Spleen (tissue), 11 donors: ENCODE results near the gene LPP. TPM values are rescaled to one million over a fixed set of nuclear protein-coding genes. Genes with fewer than 3 reads are reported as not detected.
A peak's percentile ranks its signal among the peaks of the same experiment; 100 is the strongest.

Experiments
- DNase-seq: peaks from one replicate; pipeline ENCODE4 v3.0.0-alpha.2; 2020
- H3K27ac ChIP-seq, 8 donors: fragments of 200-600 bp; sonication (generic) in 7 of 8; 1 replicate in 4 of 8; 2 replicates in 4 of 8; pipeline versions ENCODE4 v1.5.0 to v1.8.0; 2016 to 2021; ENCODE audit warnings: inconsistent platforms in 4 of 8, mild to moderate bottlenecking in 4 of 8, moderate library complexity in 1 of 8
- H3K27me3 ChIP-seq, 7 donors: fragments of 200-600 bp; sonication (generic) in 6 of 7; replicated peaks in 1 of 7; 1 replicate in 4 of 7; 2 replicates in 3 of 7; pipeline versions ENCODE4 v1.5.0 to v1.8.0; 2016 to 2021; ENCODE audit warnings: inconsistent platforms in 3 of 7, mild to moderate bottlenecking in 1 of 7
- H3K36me3 ChIP-seq, 6 donors: fragments of 200-600 bp; sonication (generic) in 5 of 6; 1 replicate in 4 of 6; 2 replicates in 2 of 6; pipeline versions ENCODE4 v1.5.0 to v1.8.0; 2016 to 2021; ENCODE audit warnings: inconsistent platforms in 2 of 6
- H3K4me1 ChIP-seq, 6 donors: fragments of 200-600 bp; sonication (generic) in 5 of 6; 1 replicate in 3 of 6; 2 replicates in 3 of 6; pipeline versions ENCODE4 v1.5.0 to v1.8.0; 2016 to 2021; ENCODE audit warnings: inconsistent platforms in 3 of 6
- H3K4me3 ChIP-seq, 8 donors: fragments of 200-600 bp; sonication (generic) in 7 of 8; 1 replicate in 4 of 8; 2 replicates in 4 of 8; pipeline versions ENCODE4 v1.5.0 to v1.8.0; 2016 to 2021; ENCODE audit warnings: inconsistent platforms in 4 of 8, mild to moderate bottlenecking in 4 of 8, moderate library complexity in 2 of 8
- H3K9me3 ChIP-seq, 8 donors: fragments of 200-600 bp; sonication (generic) in 7 of 8; 1 replicate in 4 of 8; 2 replicates in 4 of 8; pipeline versions ENCODE4 v1.5.0 to v1.8.0; 2016 to 2021; ENCODE audit warnings: inconsistent platforms in 4 of 8
- POLR2A ChIP-seq, 3 donors: fragments of 450-650 bp; IDR thresholded peaks; one replicate each; pipeline ENCODE4 v1.5.1; 2017; ENCODE audit warnings: antibody characterized with exemption in 3 of 3, mild to moderate bottlenecking in 1 of 3
- POLR2AphosphoS5 ChIP-seq, 3 donors: sonication (generic); formaldehyde crosslinking; IDR thresholded peaks; one replicate each; pipeline ENCODE4 v1.5.1; 2017; ENCODE audit warnings: antibody characterized with exemption in 3 of 3
- WGBS, 5 donors: extraction: QIAGEN DNeasy Blood & Tissue Kit in 3 of 5; methylation state at CpG; one replicate each; pipeline versions ENCODE4 v1.1.5 to v1.1.7; 2013 to 2018; 5-methylcytosine and 5-hydroxymethylcytosine counted together
- intact Hi-C: fragments of 100-400 bp; cut with DNase I; formaldehyde crosslinking; loops from one replicate; pipeline ENCODE4 v1.15.0; 2023; ENCODE audit warnings: low total_unique reads
- polyA plus RNA-seq, 3 donors: library from polyadenylated mRNA; stranded (reverse); fragments of 200-250 nt; gene quantifications; one replicate each; pipeline ENCODE4 v1.2.1, GENCODE V29; 2013
- total RNA-seq, 7 donors: library from RNA; depleted of rRNA in 3 of 7; stranded (reverse); fragments of >200 nt in 3 of 7; fragmentation: NEBNext Ultra II Directional in 4 of 7; extraction: Animal tissue kit (Norgen Biotek cat#: 25700) in 4 of 7; gene quantifications; one replicate each; pipeline versions ENCODE4 v1.1.0 to v1.2.1, GENCODE V29; 2016 to 2021
- TF ChIP-seq, protein P1 (sequence below), 11 experiments: fragments of 200-600 bp in 7 of 11; fragments of 450-650 bp in 4 of 11; sonication (generic) in 4 of 11; IDR thresholded peaks in 8 of 11; conservative IDR thresholded peaks in 3 of 11; 1 replicate in 7 of 11; 2 replicates in 4 of 11; pipeline versions ENCODE4 v1.4.0 to v1.8.0; 2016 to 2021; ENCODE audit warnings: antibody characterized with exemption in 11 of 11, inconsistent platforms in 4 of 11, mild to moderate bottlenecking in 1 of 11
- donor health status: healthy with polysubstance abuse.
- donor health status: DM: no; HTN: no; CAD: no; lungs with moderate emphysema.
- donor health status: DM: no; HTN: no; CAD: no.
- donor health status: Bipolar disorder and iron deficiency.
- donor health status: healthy.
- donor health status: DM: no; HTN: no; CAD: no.
- donor health status: DM: yes; HTN: yes; CAD: no.

LPP gene
- total and polyA plus RNA-seq, 10 donors: 2.4 to 270 (median 156) TPM

DNA sequence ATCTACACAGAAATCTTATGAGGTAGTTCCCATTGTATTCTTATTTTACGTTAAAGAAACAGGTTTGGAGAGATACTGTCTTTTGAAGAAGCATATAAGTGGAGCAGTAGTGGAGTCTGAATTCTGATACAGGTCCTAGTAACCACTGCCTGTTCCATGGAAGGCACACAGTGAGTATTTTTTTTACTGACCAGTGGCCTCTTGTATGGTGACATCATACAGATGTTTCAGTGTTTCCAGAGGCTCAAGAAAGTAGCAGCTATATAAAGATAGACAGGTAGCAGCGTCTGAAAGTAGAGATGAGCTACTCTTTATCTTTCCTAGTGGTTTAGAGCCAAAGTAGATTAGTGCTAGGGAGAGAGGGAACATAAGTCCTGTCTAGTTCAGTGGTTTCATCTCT lies 173.5 kb downstream of the LPP start:
- TF ChIP-seq POLR2A (IDR thresholded peaks at IDR 0.05) (no peak), POLR2AphosphoS5 (IDR thresholded peaks at IDR 0.05) (no peak)
- TF ChIP-seq, protein P1, sequence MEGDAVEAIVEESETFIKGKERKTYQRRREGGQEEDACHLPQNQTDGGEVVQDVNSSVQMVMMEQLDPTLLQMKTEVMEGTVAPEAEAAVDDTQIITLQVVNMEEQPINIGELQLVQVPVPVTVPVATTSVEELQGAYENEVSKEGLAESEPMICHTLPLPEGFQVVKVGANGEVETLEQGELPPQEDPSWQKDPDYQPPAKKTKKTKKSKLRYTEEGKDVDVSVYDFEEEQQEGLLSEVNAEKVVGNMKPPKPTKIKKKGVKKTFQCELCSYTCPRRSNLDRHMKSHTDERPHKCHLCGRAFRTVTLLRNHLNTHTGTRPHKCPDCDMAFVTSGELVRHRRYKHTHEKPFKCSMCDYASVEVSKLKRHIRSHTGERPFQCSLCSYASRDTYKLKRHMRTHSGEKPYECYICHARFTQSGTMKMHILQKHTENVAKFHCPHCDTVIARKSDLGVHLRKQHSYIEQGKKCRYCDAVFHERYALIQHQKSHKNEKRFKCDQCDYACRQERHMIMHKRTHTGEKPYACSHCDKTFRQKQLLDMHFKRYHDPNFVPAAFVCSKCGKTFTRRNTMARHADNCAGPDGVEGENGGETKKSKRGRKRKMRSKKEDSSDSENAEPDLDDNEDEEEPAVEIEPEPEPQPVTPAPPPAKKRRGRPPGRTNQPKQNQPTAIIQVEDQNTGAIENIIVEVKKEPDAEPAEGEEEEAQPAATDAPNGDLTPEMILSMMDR (IDR thresholded peaks at IDR 0.05 in 8 of 11, conservative IDR thresholded peaks at IDR 0.05 in 3 of 11): no peak
- no peaks in the 10 kb centered on the region for H3K36me3 ChIP-seq
- peaks cover 6 to 59% (median 33%) of the 10 kb centered on the region in 6 donors for H3K4me1 ChIP-seq
- intact Hi-C loops: no loop called here
- H3K27ac ChIP-seq: no peak overlapping the region
- 80 to 94% (median 89%) methylated on average over 2 of the region's 2 CpGs for WGBS, 5 donors
- H3K27me3 ChIP-seq: no peaks in the 10 kb centered on the region
- DNase-seq: no peak
- no peak overlapping the region for H3K4me3 ChIP-seq
- H3K9me3 ChIP-seq: no peaks in the 10 kb centered on the region

DNA sequence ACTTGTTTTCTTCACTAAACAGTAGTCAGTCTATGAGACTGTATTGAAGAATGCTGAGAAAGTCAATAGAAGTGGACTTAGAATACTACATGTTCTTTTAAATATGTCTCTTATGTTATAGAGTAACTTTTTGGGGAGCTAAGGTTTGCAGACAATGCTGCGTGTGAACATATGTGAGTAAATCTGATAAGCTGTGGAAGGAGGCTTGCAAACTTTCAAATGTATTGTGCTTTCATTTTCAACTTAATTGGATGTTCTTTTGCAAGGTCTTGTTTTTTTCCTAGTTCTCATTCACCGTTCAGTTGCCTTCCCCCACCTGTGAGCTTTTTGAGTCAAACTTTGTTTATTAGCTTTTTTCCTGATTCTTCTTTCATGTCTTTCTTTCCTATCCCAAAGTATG lies 176.2 kb downstream of the LPP start:
- Histone ChIP-seq H3K4me1 (peaks cover 0 to 44% (median 21%) of the 10 kb centered on the region in 6 donors), H3K27ac (peak overlapping the region in 5 of 8 donors; percentile 3 to 33 (median 16)), H3K4me3 (no peak overlapping the region), H3K27me3 (no peaks in the 10 kb centered on the region), H3K36me3 (no peaks in the 10 kb centered on the region), H3K9me3 (no peaks in the 10 kb centered on the region)
- TF ChIP-seq POLR2A (IDR thresholded peaks at IDR 0.05) (no peak), POLR2AphosphoS5 (IDR thresholded peaks at IDR 0.05) (no peak)
- TF ChIP-seq, protein P1 (IDR thresholded peaks at IDR 0.05 in 8 of 11, conservative IDR thresholded peaks at IDR 0.05 in 3 of 11): no peak
- no peak for DNase-seq
- 49 to 70% (median 65%) methylated on average over 2 of the region's 2 CpGs for WGBS, 5 donors
- intact Hi-C loops: no loop called here

DNA sequence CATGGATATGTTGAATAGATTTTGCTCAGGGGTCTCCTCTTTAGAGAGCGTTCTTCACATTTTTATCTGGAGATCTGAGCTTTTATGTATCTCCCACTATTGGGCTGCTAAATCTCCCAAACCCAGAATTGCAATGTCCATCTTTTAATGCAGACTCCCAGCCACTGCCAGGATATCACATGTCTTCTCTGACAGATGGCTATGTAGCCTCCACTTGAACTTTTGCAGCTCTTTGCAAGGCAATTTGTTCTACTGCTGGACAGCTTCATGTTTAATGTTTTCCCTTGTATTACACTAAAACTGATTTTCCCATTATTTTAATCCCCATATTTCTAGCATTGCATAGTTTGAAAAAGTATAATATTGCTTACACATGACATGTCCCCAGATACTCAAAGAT lies 177.2 kb downstream of the LPP start:
- Histone ChIP-seq H3K36me3 (no peaks in the 10 kb centered on the region), H3K27me3 (no peaks in the 10 kb centered on the region), H3K4me1 (peaks cover 0 to 40% (median 19%) of the 10 kb centered on the region in 6 donors), H3K27ac (peak overlapping the region in 4 of 8 donors; percentile 14 to 33 (median 24)), H3K4me3 (no peak overlapping the region), H3K9me3 (no peaks in the 10 kb centered on the region)
- intact Hi-C loops: no loop called here
- 68 to 95% (median 82%) methylated on average over 1 of the region's 1 CpG for WGBS, 5 donors
- TF ChIP-seq, protein P1 (IDR thresholded peaks at IDR 0.05 in 8 of 11, conservative IDR thresholded peaks at IDR 0.05 in 3 of 11): no peak
- TF ChIP-seq POLR2AphosphoS5 (IDR thresholded peaks at IDR 0.05): no peak
- no peak for TF ChIP-seq POLR2A (IDR thresholded peaks at IDR 0.05)
- DNase-seq: no peak

- H3K27ac ChIP-seq: no peak overlapping the region
- 89 to 94% (median 91%) methylated on average over 3 of the region's 3 CpGs for WGBS, 5 donors
- no peaks in the 10 kb centered on the region for H3K27me3 ChIP-seq
- no peaks in the 10 kb centered on the region for H3K9me3 ChIP-seq
- intact Hi-C loops: no loop called here
- no peak overlapping the region for H3K4me3 ChIP-seq
- TF ChIP-seq POLR2A (IDR thresholded peaks at IDR 0.05): no peak
- TF ChIP-seq POLR2AphosphoS5 (IDR thresholded peaks at IDR 0.05): no peak
- TF ChIP-seq, protein P1 (IDR thresholded peaks at IDR 0.05 in 8 of 11, conservative IDR thresholded peaks at IDR 0.05 in 3 of 11): no peak
- H3K36me3 ChIP-seq: no peaks in the 10 kb centered on the region
- DNase-seq: no peak
- H3K4me1 ChIP-seq: peaks cover 0 to 30% (median 17%) of the 10 kb centered on the region in 6 donors
Observed at GRCh38 chr3:188332085-188332484, 178.1 kb downstream of the LPP start.
